HCEC 1CT (cell line): Measurements from ENCODE around the gene MYL5.

Experiments used
- DNase-seq: peaks from one replicate; pipeline ENCODE4 v3.0.0-alpha.2; 2017

The MYL5 gene

GRCh38 chr4:708631-708933 lies 34.2 kb downstream of the MYL5 start:
- DNase-seq, result no peak

- DNase-seq, result no peak
These were observed 35.0 kb downstream of the MYL5 start for GRCh38 chr4:709348-709747.

- DNase-seq, result no peak
These were observed 35.8 kb downstream of the MYL5 start for GRCh38 chr4:710116-710515.

GRCh38 chr4:710916-711315 lies 36.6 kb downstream of the MYL5 start:
- DNase-seq, result no peak

- no peak for DNase-seq
These were observed 37.8 kb downstream of the MYL5 start for GRCh38 chr4:712093-712492.

DNA sequence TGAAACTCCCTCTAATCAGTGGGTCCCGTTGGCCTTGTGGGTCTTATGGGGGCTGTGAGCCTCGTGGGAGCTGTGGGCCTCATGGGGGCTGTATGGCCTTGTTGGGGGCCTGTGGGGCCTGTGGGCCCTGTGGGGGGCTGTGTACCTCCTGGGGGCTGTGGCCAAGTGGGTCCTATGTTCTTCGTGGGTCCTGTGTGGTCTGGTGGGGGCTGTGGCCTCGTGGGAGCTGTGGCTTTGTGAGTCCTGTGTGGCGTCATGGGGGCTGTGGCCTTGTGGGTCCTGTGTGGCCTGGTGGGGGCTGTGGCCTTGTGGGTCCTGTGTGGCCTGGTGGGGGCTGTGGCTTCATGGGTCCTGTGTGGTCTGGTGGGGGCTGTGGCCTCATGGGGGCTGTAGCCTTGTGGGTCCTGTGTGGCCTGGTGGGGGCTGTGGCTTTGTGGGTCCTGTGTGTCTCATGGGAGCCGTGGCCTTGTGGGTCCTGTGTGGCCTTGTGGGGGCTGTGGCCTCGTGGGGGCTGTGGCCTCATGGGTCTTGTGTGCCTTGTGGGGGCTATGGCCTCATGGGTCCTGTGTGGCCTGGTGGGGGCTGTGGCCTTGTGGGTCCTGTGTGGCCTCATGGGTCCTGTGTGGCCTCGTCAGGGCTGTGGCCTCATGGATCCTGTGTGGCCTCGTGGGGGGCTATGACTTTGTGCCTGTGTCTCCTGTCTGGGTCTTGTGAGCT lies 38.7 kb downstream of the MYL5 start:
- no peak for DNase-seq

DNA sequence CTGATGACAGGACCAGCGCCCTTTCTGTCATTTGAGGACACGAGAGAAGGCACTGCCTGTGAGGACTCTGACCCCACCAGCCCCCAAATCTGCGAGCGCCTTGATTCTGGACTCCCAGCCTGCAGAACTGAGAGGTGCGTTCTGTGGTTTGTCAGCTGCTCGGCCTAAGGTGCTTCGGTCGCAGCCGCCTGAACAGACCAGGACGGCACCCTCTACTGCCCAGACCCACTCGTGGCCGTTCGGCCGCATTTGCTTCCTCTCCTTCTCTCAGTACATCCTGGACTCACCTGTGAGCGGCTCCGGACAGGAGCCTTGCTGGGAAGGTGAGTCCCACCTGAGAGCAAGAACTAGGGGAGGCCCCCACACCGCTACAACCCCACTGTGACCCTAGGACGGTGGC lies 39.7 kb downstream of the MYL5 start:
- no peak for DNase-seq

DNA sequence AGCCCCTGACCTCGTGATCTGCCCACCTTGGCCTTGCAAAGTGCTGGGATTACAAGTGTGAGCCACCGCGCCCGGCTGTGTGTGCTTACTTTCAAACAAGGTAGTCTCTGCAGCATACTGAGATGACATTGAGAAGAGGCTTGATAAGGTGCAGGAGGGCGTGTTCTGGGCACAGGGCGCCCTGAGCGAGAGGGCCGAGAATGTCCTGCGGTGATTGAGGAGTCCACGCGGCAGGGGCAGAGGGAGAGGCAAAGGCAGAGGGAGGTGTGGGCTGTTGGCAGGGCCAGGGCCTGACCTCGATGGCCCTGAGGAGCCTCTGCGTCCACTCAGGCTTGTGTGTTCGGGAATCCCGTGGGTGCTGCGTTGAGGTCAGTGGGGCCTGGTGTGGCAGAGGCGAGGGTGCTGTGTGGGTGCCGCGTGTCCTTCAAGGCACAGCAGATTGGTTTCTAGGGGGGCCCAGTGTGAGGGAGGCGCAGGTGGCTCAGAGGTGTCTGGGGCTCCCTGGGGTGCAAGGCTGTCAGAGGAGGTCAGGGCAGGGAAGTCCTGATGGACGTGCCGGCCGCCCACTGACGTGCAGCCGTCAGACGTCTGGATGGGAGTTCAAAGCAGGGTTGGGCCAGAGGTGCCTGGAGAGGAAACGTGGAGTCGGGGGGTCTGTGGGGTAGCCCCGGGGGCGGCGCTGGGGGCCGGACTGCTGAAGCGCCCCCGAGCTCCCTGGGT lies 43.4 kb downstream of the MYL5 start:
- no peak for DNase-seq

- DNase-seq, result no peak
These were observed 44.1 kb downstream of the MYL5 start for GRCh38 chr4:718460-718859.

- DNase-seq, result no peak
These were observed 45.9 kb downstream of the MYL5 start for GRCh38 chr4:720111-720860.

DNA sequence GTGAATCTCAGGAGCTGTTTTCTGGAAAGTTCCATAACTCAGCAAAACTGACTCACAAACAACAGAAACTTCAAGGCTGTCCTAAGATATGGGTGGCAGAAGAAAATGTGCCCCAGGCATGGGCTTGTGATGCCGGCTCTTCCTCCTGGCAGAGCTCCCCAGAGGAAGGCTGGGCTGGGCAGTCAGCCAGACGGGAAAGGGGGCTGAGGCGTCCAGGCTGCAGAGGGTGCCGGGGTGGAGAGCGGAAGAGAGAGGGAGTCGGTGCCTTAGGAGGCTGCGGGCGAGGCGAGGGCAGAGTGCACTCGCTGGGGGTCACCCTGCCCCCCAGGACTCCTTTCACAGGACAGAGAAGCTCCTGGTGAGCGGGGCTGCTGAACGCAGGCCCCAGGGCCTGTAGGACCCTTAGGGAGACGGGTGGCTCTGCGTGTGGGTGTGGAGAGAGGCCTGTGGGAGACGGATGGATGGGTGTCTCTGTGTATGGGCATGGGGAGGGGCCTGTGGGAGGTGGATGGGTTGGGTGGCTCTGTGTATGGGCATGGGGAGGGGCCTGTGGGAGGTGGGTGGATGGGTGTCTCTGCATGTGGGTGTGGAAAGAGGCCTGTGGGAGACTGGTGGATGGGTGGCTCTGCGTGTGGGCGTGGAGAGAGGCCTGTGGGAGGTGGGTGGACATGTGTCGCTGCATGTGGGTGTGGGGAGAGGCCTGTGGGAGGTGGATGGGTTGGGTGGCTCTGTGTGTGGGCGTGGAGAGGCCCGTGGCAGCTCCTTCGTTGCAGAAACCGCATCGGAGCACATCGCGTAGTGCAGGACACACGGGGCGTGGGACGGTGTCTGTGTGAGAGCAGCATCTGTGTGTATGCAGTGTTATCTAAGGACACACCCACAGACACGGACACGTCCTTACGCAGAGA lies 47.2 kb downstream of the MYL5 start:
- DNase-seq, result no peak

GRCh38 chr4:722169-722725 lies 47.9 kb downstream of the MYL5 start:
- DNase-seq, result no peak

DNA sequence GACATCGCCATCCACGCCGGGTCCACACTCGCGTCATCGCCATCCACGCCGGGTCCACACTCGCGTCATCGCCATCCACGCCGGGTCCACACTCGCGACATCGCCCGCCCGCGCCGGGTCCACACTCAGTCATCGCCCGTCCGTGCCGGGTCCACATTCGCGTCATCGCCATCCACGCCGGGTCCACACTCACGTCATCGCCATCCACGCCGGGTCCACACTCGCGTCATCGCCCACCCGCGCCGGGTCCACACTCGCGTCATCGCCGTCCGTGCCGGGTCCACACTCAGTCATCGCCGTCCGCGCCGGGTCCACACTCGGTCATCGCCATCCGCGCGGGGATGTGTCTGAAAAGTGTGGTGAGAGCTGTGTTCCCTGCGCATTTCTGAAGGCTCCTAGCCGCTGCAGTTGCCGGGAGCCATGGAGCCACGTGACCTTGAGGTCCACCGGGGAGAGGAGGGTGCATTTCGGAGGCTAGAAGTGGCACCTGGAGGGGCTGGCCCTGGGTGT lies 48.6 kb downstream of the MYL5 start:
- DNase-seq, result no peak

- no peak for DNase-seq
These were observed 49.6 kb downstream of the MYL5 start for GRCh38 chr4:723751-724530.

- DNase-seq, result no peak
These were observed 51.3 kb downstream of the MYL5 start for GRCh38 chr4:725391-726234.

GRCh38 chr4:726235-726787 lies 52.0 kb downstream of the MYL5 start:
- DNase-seq, result no peak

DNA sequence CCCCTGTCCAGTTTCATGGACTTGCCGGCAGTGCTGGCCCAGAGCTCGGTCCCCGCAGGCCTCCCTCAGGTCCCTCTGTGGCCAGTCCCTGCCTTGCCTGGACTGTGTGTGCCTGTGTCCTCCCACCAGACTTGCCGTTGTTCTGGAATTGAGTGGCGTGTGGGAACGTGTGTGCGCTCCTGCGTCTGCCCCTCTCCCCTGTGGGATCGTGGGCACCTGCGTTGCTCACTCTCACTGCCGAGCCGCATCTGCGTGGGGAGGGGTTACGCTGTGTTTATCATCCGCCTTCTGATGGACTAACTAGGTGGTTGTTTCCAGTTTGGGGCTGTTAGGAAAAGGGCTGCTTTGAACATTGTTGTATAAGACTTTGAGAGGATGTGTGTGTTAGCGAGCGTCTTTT lies 52.5 kb downstream of the MYL5 start:
- no peak for DNase-seq

DNA sequence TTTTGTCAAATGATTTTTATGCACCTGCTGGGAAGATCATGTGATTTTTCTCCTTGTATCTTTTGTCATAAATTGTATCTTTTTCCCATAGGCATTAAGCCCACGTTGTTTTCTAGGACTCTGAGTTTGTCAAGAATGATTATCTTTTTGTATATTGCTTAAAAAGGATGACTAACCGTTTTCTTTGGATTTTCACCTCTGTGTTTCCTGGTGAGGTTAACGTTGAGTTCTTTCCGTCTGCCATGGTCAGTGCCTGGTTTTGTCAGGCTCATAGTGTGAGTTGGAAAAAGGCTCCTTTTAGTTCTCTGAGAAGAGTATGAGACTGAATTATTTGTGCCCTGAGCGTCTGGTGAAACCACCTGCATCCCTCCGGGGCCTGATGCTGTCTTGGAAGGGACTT lies 53.2 kb downstream of the MYL5 start:
- DNase-seq, result no peak

GRCh38 chr4:729336-730315 lies 55.3 kb downstream of the MYL5 start:
- DNase-seq, result no peak
